Colonic mucosa (tissue), 4 donors: ENCODE results near the gene LZTS2. TPM values are rescaled to one million over a fixed set of nuclear protein-coding genes. Genes with fewer than 3 reads are reported as not detected.

ENCODE experiments used
- DNase-seq: peaks from one replicate; pipeline ENCODE4 v3.0.0-alpha.2; 2020
- H3K27ac ChIP-seq: fragments of 200-600 bp; one replicate; pipeline ENCODE4 v1.8.0; 2021
- H3K27me3 ChIP-seq: fragments of 200-600 bp; one replicate; pipeline ENCODE4 v1.8.0; 2021
- H3K36me3 ChIP-seq: fragments of 200-600 bp; one replicate; pipeline ENCODE4 v1.8.0; 2021
- H3K4me1 ChIP-seq: fragments of 200-600 bp; one replicate; pipeline ENCODE4 v1.8.0; 2021; ENCODE audit warnings: mild to moderate bottlenecking
- H3K4me3 ChIP-seq: fragments of 200-600 bp; one replicate; pipeline ENCODE4 v1.8.0; 2021
- H3K9ac ChIP-seq, 2 donors: one replicate each; pipeline ENCODE4 v1.7.0; 2013; ENCODE audit warnings: control low read depth in 2 of 2, low read depth in 2 of 2, low read length in 2 of 2
- H3K9me3 ChIP-seq: fragments of 200-600 bp; one replicate; pipeline ENCODE4 v1.8.0; 2021
- CTCF ChIP-seq: fragments of 200-600 bp; IDR thresholded peaks from one replicate; pipeline ENCODE4 v1.8.0; 2022; ENCODE audit warnings: antibody characterized with exemption, mild to moderate bottlenecking
- intact Hi-C: fragments of 100-400 bp; cut with DNase I; formaldehyde crosslinking; loops from one replicate; pipeline ENCODE4 v1.14.1; 2022
- microRNA-seq: library from miRNA; unstranded; fragments of <30 nt; microRNA quantifications from one replicate; pipeline ENCODE4, GENCODE V29; 2019
- total RNA-seq, 2 donors: library from RNA; stranded (reverse); fragmentation: NEBNext Ultra II Directional in 1 of 2; extraction: Animal tissue kit (Norgen Biotek cat#: 25700) in 1 of 2; gene quantifications; one replicate each; pipeline ENCODE4 v1.2.1, GENCODE V29; 2021
- donor health status: healthy.
- donor health status: DM: no; HTN: no; CAD: no.
- donor health status: DM: no; HTN: no; CAD: no.

The LZTS2 gene
- total RNA-seq, 2 donors from 2014 or later: 30.8 to 36.5 TPM

- Histone ChIP-seq H3K27ac (no peak overlapping the region), H3K9ac (no peak overlapping the region), H3K36me3 (no peaks in the 10 kb centered on the region), H3K4me1 (no peaks in the 10 kb centered on the region), H3K9me3 (no peaks in the 10 kb centered on the region), H3K27me3 (no peaks in the 10 kb centered on the region), H3K4me3 (no peak overlapping the region)
- TF ChIP-seq CTCF: no peak
- intact Hi-C loops: loop anchor here (10.0 kb wide), 1 partner anchor 88 kb away; no protein-coding TSS in a partner anchor
- no peak for DNase-seq
Observed at GRCh38 chr10:101056365-101057151, 57.0 kb downstream of the LZTS2 start.

Small RNAs within 50 kb of the gene (microRNA-seq; reads per million reads assigned to microRNA genes)
- not detected for gene MIR608

Other genes with a start within 250 kb of the LZTS2 start
- 10 to 100 TPM; 15.1 to 21.9 TPM for gene SLF2, start 86.8 kb upstream of the LZTS2 start, total RNA-seq
- gene SEMA4G, start 30.3 kb upstream of the LZTS2 start, total RNA-seq: 100 to 1,000 TPM; 113 to 133 TPM
- gene MRPL43, start 12.3 kb upstream of the LZTS2 start, total RNA-seq: 100 to 1,000 TPM in 1 of 2 donors, 10 to 100 TPM in 1; 71.5 to 105 TPM
- 10 to 100 TPM in 1 of 2 donors, 1 to 10 TPM in 1; 4.6 to 11.4 TPM for gene TWNK, start 12.3 kb upstream of the LZTS2 start, total RNA-seq
- gene PDZD7, start 31.3 kb downstream of the LZTS2 start, total RNA-seq: under 1 TPM; 0.19 to 0.42 TPM
- gene SFXN3, start 31.4 kb downstream of the LZTS2 start, total RNA-seq: 10 to 100 TPM in 1 of 2 donors, 1 to 10 TPM in 1; 8.8 to 18.1 TPM
- gene KAZALD1, start 62.2 kb downstream of the LZTS2 start, total RNA-seq: 10 to 100 TPM; 11.5 to 32.4 TPM
- under 1 TPM; 0.21 to 0.52 TPM for gene TLX1, start 131.5 kb downstream of the LZTS2 start, total RNA-seq
- gene LBX1, start 229.7 kb downstream of the LZTS2 start, total RNA-seq: not detected